Subcutaneous abdominal adipose tissue (tissue), 5 donors: Measurements from ENCODE around the gene PTS.

Source experiments
- H3K27ac ChIP-seq: one replicate; pipeline ENCODE4 v1.7.0; 2013; ENCODE audit warnings: low read depth, mild to moderate bottlenecking, inconsistent platforms, low read length, moderate library complexity
- H3K27me3 ChIP-seq, 5 donors: one replicate each; pipeline ENCODE4 v1.7.0; 2013; ENCODE audit warnings: low read length in 5 of 5, inconsistent platforms in 1 of 5; ENCODE audit not compliant: control insufficient read depth in 5 of 5, insufficient read depth in 4 of 5
- H3K36me3 ChIP-seq, 5 donors: one replicate each; pipeline ENCODE4 v1.7.0; 2013; ENCODE audit warnings: low read length in 5 of 5; ENCODE audit not compliant: control insufficient read depth in 5 of 5, insufficient read depth in 5 of 5
- H3K4me1 ChIP-seq, 5 donors: one replicate each; pipeline ENCODE4 v1.7.0; 2013; ENCODE audit warnings: low read length in 5 of 5, mild to moderate bottlenecking in 3 of 5, moderate library complexity in 1 of 5; ENCODE audit not compliant: control insufficient read depth in 5 of 5, insufficient read depth in 5 of 5
- H3K4me3 ChIP-seq, 5 donors: one replicate each; pipeline ENCODE4 v1.7.0; 2013; ENCODE audit warnings: low read length in 5 of 5, low read depth in 1 of 5
- H3K9ac ChIP-seq, 5 donors: one replicate each; pipeline ENCODE4 v1.7.0; 2013; ENCODE audit warnings: low read length in 5 of 5, mild to moderate bottlenecking in 4 of 5, moderate library complexity in 3 of 5
- H3K9me3 ChIP-seq, 5 donors: one replicate each; pipeline ENCODE4 v1.7.0; 2013; ENCODE audit warnings: low read length in 5 of 5; ENCODE audit not compliant: control insufficient read depth in 5 of 5
- donor health status: healthy.
- donor health status: healthy.
- donor health status: healthy.
- donor health status: healthy.
- donor health status: healthy.

PTS gene

DNA sequence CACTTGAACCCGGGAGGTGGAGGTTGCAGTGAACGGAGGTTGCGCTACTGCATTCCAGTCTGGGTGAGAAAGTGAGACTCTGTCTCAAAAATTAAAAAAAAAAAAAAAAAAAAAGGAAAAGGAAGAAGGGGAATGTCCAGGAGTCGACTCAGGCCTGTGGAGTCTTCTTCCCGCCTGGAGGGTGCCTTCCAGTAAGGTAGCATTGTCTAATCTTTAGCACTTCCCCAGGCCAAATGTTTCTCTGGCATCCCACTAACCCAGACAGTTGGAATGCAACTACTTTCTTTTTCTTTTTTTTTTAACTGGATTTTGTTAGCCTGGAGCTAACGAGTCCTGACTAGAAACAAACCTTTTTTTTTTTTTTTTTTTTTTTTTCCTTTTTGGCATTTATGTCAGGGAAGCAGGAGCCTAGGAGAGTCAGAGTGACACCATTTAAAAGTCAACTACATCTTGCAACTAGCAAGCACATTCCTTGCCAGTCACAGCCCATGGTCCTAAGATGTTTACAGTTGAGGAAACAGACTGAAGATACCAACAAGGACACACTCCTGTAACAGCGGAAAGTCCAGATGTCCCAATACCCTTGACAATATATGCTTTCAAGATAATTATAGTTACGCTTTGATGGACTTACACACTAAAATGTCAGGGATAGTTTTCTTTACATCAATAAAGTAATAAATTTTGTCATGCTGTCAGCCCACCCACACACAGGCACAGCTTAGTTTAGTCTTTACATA is 23.8 kb downstream of the PTS start:
- no peak overlapping the region for H3K27ac ChIP-seq
- H3K27me3 ChIP-seq: no peaks in the 10 kb centered on the region
- H3K9ac ChIP-seq: no peak overlapping the region
- no peaks in the 10 kb centered on the region for H3K36me3 ChIP-seq
- H3K9me3 ChIP-seq: no peaks in the 10 kb centered on the region
- H3K4me3 ChIP-seq: no peak overlapping the region
- no peaks in the 10 kb centered on the region for H3K4me1 ChIP-seq

DNA sequence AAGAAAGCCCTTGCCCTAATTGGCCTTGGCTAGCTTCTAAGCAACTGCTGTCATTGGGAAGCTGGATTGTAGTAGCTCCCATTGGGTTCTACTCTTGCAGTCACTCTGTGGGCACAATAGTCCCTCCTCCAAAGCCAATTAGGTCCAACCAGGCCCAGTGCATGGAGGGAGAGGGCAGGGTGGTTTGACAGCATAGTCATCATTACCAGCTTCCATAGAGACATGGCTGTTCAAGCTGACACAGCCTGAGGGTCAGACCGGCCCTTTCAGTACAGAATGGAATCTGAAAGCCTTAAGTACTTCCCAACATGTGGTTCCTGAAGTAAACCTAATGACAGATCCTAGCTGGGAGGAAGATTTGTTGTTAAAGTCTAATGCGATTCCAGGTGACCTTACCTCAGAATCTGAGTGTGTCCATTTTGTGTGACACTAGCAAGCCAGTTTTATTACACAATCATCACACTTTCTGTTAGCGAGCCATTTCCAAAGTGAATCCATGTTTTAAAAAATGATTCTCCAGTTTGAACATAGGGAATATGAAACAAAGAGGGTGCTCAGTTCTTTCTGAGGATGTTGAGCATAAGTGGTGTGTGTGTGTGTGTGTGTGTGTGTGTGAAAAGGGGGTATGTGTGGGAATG is 27.5 kb downstream of the PTS start:
- Histone ChIP-seq H3K9me3 (no peaks in the 10 kb centered on the region), H3K9ac (no peak overlapping the region), H3K4me1 (no peaks in the 10 kb centered on the region), H3K36me3 (no peaks in the 10 kb centered on the region), H3K27ac (no peak overlapping the region), H3K27me3 (no peaks in the 10 kb centered on the region), H3K4me3 (no peak overlapping the region)

- Histone ChIP-seq H3K9ac (no peak overlapping the region), H3K27ac (no peak overlapping the region)
Measured at GRCh38 chr11:112255067-112255720, 29.0 kb downstream of the PTS start.

DNA sequence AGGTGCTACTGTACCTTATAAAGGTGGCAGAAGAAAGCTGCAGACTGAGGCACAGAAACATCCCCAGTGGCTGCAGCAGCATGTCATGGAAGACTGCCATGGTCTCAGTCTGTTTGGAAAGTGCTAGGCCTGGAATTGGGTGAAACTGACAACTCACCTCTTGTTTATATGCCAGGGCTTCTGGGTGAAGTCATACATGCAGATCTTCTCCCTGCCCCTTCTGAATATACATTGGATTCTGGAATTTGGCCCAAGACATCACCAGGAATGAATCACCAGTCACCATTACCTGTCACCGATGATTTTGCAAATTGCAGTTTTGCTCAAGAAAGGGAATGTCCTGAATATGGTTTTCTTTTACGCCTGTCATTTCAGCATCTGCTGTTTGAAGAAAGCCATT is 34.3 kb downstream of the PTS start, which contains the start of gene PLET1:
PLET1 (minus strand) TSS at position 371 of the 400 bp plus-strand sequence; CDS start at position 100, 271 bp downstream.
- Histone ChIP-seq H3K4me1 (no peaks in the 10 kb centered on the region), H3K9ac (no peak within 1 kb of the TSS), H3K27ac (no peak within 1 kb of the TSS), H3K4me3 (no peak within 1 kb of the TSS), H3K36me3 (peaks cover 0 to 6% (median 0%) of the 10 kb centered on the region in 5 donors), H3K27me3 (no peaks in the 10 kb centered on the region), H3K9me3 (no peaks in the 10 kb centered on the region)

More at GRCh38 chr11:112255067-112255720, 29.0 kb downstream of the PTS start:
- Histone ChIP-seq H3K36me3 (no peaks in the 10 kb centered on the region), H3K27me3 (no peaks in the 10 kb centered on the region), H3K9me3 (no peaks in the 10 kb centered on the region), H3K4me1 (no peaks in the 10 kb centered on the region), H3K4me3 (no peak overlapping the region)

DNA sequence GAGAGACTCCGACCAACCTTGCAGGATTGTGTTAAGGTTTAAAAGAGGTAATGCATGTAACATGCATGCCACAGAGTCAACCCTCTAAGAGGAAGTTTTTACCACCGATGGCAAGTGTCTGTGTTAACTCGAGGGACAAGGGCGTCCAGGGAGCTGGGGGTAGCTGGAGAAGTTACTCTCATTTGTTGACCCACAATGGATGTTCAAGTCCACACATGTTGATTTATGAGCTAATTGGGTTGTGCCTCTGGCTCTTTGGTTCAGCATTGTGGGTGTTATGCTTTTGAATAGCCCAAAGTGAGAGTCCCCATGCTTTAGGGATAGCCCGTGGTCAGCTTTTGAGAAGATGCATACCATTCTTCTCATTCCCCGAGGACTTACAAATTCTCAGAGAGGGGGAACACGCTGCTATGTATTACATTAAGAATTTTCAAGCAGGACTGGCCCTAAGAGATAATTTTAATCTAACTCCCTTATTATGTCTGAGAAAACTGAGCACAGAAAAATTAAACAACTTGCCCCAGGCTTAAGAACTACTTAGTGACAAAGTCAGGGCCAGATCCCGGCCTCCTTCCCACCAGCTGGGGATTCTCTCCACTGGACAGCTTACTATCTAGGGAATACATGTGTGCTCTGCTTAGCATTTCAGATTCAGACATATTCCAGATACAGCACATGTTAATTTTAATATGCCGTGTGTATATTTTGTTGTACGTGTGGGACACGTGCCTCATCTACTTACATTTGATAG is 39.6 kb downstream of the PTS start:
- H3K27me3 ChIP-seq: no peaks in the 10 kb centered on the region
- no peak overlapping the region for H3K27ac ChIP-seq
- H3K4me1 ChIP-seq: peaks cover 0 to 4% (median 0%) of the 10 kb centered on the region in 5 donors
- H3K4me3 ChIP-seq: no peak overlapping the region
- no peak overlapping the region for H3K9ac ChIP-seq
- peaks cover 0 to 3% (median 0%) of the 10 kb centered on the region in 5 donors for H3K36me3 ChIP-seq
- no peaks in the 10 kb centered on the region for H3K9me3 ChIP-seq

DNA sequence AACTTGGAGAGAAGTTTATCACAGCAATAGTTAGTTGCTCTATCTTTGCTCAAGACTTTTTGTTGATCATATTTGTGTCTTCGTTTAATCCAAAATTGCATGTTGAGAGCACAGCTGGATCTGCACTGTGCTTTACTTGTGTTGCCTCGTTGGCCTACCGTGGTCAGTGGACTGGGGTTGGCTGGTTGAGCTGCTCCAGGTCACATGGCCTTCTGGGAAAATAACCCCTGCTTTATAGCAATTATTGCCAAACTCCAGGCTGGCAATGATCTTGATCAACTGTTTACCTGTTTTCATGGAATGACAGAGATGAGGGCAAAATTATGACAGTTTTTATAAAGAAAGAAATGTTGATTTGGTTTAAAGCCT is 40.2 kb downstream of the PTS start:
- peaks cover 0 to 2% (median 0%) of the 10 kb centered on the region in 5 donors for H3K36me3 ChIP-seq
- H3K27me3 ChIP-seq: no peaks in the 10 kb centered on the region
- no peak overlapping the region for H3K27ac ChIP-seq
- H3K9me3 ChIP-seq: no peaks in the 10 kb centered on the region
- H3K4me1 ChIP-seq: peaks cover 0 to 4% (median 0%) of the 10 kb centered on the region in 5 donors
- no peak overlapping the region for H3K9ac ChIP-seq
- no peak overlapping the region for H3K4me3 ChIP-seq

- Histone ChIP-seq H3K9me3 (no peaks in the 10 kb centered on the region), H3K36me3 (peaks cover 0 to 2% (median 0%) of the 10 kb centered on the region in 5 donors), H3K4me1 (peaks cover 0 to 4% (median 0%) of the 10 kb centered on the region in 5 donors), H3K27ac (no peak overlapping the region), H3K9ac (no peak overlapping the region), H3K4me3 (no peak overlapping the region), H3K27me3 (no peaks in the 10 kb centered on the region)
Measured at GRCh38 chr11:112267188-112267591, 41.0 kb downstream of the PTS start.

- Histone ChIP-seq H3K36me3 (peaks cover 0 to 2% (median 0%) of the 10 kb centered on the region in 5 donors), H3K27me3 (no peaks in the 10 kb centered on the region), H3K27ac (no peak overlapping the region), H3K9me3 (no peaks in the 10 kb centered on the region), H3K4me1 (peaks cover 0 to 4% (median 0%) of the 10 kb centered on the region in 5 donors), H3K9ac (no peak overlapping the region), H3K4me3 (no peak overlapping the region)
Measured at GRCh38 chr11:112268406-112268805, 42.2 kb downstream of the PTS start.

GRCh38 chr11:112269139-112269538 is 42.9 kb downstream of the PTS start:
- H3K4me3 ChIP-seq: no peak overlapping the region
- no peak overlapping the region for H3K27ac ChIP-seq
- H3K27me3 ChIP-seq: no peaks in the 10 kb centered on the region
- H3K9me3 ChIP-seq: no peaks in the 10 kb centered on the region
- peaks cover 0 to 4% (median 0%) of the 10 kb centered on the region in 5 donors for H3K4me1 ChIP-seq
- peaks cover 0 to 2% (median 0%) of the 10 kb centered on the region in 5 donors for H3K36me3 ChIP-seq
- no peak overlapping the region for H3K9ac ChIP-seq
